Measurements from ENCODE around the gene CYSTM1.

Gene CYSTM1

GRCh38 chr5:140223567-140223966 is 48.6 kb downstream of the CYSTM1 start:
- TF ChIP-seq POLR2A (IDR thresholded peaks at IDR 0.05; ENCODE audit: extremely low read depth, insufficient read length) (no peak), CTCF (IDR thresholded peaks at IDR 0.05; ENCODE audit: low read depth, low read length) (no peak), MAX (IDR thresholded peaks at IDR 0.05; ENCODE audit: low read depth, low read length) (no peak), MYC (IDR thresholded peaks at IDR 0.05; ENCODE audit: low read depth, low read length) (no peak)
- DNase-seq (ENCODE audit: low read depth): no peak
- H3K4me3 ChIP-seq (ENCODE audit: low read depth, low read length): no peak overlapping the region

- TF ChIP-seq POLR2A (IDR thresholded peaks at IDR 0.05; ENCODE audit: extremely low read depth, insufficient read length): no peak
- TF ChIP-seq MYC (IDR thresholded peaks at IDR 0.05; ENCODE audit: low read depth, low read length): no peak
- TF ChIP-seq MAX (IDR thresholded peaks at IDR 0.05; ENCODE audit: low read depth, low read length): no peak
- no peak for TF ChIP-seq CTCF (IDR thresholded peaks at IDR 0.05; ENCODE audit: low read depth, low read length)
- no peak overlapping the region for H3K4me3 ChIP-seq (ENCODE audit: low read depth, low read length)
- DNase-seq (ENCODE audit: low read depth): no peak
These were observed 49.7 kb downstream of the CYSTM1 start for GRCh38 chr5:140224658-140225057.

- TF ChIP-seq MYC (IDR thresholded peaks at IDR 0.05; ENCODE audit: low read depth, low read length) (no peak), MAX (IDR thresholded peaks at IDR 0.05; ENCODE audit: low read depth, low read length) (no peak), POLR2A (IDR thresholded peaks at IDR 0.05; ENCODE audit: extremely low read depth, insufficient read length) (no peak), CTCF (IDR thresholded peaks at IDR 0.05; ENCODE audit: low read depth, low read length) (no peak)
- no peak overlapping the region for H3K4me3 ChIP-seq (ENCODE audit: low read depth, low read length)
- no peak for DNase-seq (ENCODE audit: low read depth)
These were observed 50.4 kb downstream of the CYSTM1 start for GRCh38 chr5:140225396-140225795.

- no peak for DNase-seq (ENCODE audit: low read depth)
- no peak overlapping the region for H3K4me3 ChIP-seq (ENCODE audit: low read depth, low read length)
- no peak for TF ChIP-seq CTCF (IDR thresholded peaks at IDR 0.05; ENCODE audit: low read depth, low read length)
These were observed 52.1 kb downstream of the CYSTM1 start for GRCh38 chr5:140227046-140227445.

- TF ChIP-seq POLR2A (IDR thresholded peaks at IDR 0.05; ENCODE audit: extremely low read depth, insufficient read length): no peak
- TF ChIP-seq CTCF (IDR thresholded peaks at IDR 0.05; ENCODE audit: low read depth, low read length): no peak
- TF ChIP-seq MYC (IDR thresholded peaks at IDR 0.05; ENCODE audit: low read depth, low read length): no peak
- H3K4me3 ChIP-seq (ENCODE audit: low read depth, low read length): no peak overlapping the region
- no peak for DNase-seq (ENCODE audit: low read depth)
These were observed 53.4 kb downstream of the CYSTM1 start for GRCh38 chr5:140228364-140228837.

GRCh38 chr5:140230373-140230772 is 55.4 kb downstream of the CYSTM1 start:
- TF ChIP-seq CTCF (IDR thresholded peaks at IDR 0.05; ENCODE audit: low read depth, low read length) (no peak), MAX (IDR thresholded peaks at IDR 0.05; ENCODE audit: low read depth, low read length) (no peak), POLR2A (IDR thresholded peaks at IDR 0.05; ENCODE audit: extremely low read depth, insufficient read length) (no peak), MYC (IDR thresholded peaks at IDR 0.05; ENCODE audit: low read depth, low read length) (no peak)
- H3K4me3 ChIP-seq (ENCODE audit: low read depth, low read length): no peak overlapping the region
- DNase-seq (ENCODE audit: low read depth): no peak

All from NB4 (cell line).